ENCODE results near the gene RAD51B. TPM values are rescaled to one million over a fixed set of nuclear protein-coding genes. Genes with fewer than 3 reads are reported as not detected.

RAD51B gene
- total and polyA plus RNA-seq, 5 donors, result 0.88 to 5.3 (median 3.3) TPM

GRCh38 chr14:68770553-68771286 lies 951.1 kb downstream of the RAD51B start:
- intact Hi-C loops (cut with DNase I), result loop anchor here in 1 of 4 donors (10.0 kb wide), 1 partner anchor 376 kb away; no protein-coding TSS in a partner anchor
- WGBS, result 86% methylated on average over 11 of the region's 11 CpGs
- H3K4me1 ChIP-seq (ENCODE audit: control insufficient read depth, insufficient read depth, low read length), result peaks cover 2% of the 10 kb centered on the region
- H3K27me3 ChIP-seq (ENCODE audit: control insufficient read depth, insufficient read depth), result no peaks in the 10 kb centered on the region
- no peak for DNase-seq
- no peak overlapping the region for H3K27ac ChIP-seq (ENCODE audit: low read length)
- no peak overlapping the region for H3K4me3 ChIP-seq (ENCODE audit: low read length)
- ATAC-seq, result no peak
- no peaks in the 10 kb centered on the region for H3K9me3 ChIP-seq (ENCODE audit: control insufficient read depth, low read length)

DNA sequence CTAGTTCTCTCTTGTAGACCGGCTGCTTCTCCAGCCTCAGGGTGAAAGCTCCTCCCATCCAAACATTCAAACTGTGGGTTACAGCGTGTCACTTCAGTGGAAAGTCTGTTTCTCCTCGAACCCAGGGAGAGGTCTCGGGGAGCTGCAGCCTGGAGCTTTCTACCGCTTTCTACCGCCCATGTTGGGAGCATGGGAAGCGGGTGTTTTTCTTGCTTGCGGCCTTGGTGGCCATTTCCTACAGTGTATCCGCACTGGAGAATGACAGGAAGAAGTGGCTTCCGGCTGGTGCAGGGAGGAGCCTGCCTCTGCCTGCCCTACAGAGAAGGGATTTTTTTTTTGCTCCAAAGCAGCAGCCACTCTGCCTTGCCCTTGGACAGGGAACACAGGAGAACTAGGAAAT lies 952.1 kb downstream of the RAD51B start:
- H3K9me3 ChIP-seq (ENCODE audit: control insufficient read depth, low read length), result no peaks in the 10 kb centered on the region
- H3K4me3 ChIP-seq (ENCODE audit: low read length), result no peak overlapping the region
- 52% methylated on average over 10 of the region's 10 CpGs for WGBS
- peak; percentile 78 to 93 for ATAC-seq
- no peaks in the 10 kb centered on the region for H3K27me3 ChIP-seq (ENCODE audit: control insufficient read depth, insufficient read depth)
- intact Hi-C loops (cut with DNase I), result loop anchor here in 1 of 4 donors (10.0 kb wide), 1 partner anchor 377 kb away; no protein-coding TSS in a partner anchor
- peak; percentile 64 to 82 (median 73) for DNase-seq
- peaks cover 2% of the 10 kb centered on the region for H3K4me1 ChIP-seq (ENCODE audit: control insufficient read depth, insufficient read depth, low read length)
- H3K27ac ChIP-seq (ENCODE audit: low read length), result peak overlapping the region; percentile 89

DNA sequence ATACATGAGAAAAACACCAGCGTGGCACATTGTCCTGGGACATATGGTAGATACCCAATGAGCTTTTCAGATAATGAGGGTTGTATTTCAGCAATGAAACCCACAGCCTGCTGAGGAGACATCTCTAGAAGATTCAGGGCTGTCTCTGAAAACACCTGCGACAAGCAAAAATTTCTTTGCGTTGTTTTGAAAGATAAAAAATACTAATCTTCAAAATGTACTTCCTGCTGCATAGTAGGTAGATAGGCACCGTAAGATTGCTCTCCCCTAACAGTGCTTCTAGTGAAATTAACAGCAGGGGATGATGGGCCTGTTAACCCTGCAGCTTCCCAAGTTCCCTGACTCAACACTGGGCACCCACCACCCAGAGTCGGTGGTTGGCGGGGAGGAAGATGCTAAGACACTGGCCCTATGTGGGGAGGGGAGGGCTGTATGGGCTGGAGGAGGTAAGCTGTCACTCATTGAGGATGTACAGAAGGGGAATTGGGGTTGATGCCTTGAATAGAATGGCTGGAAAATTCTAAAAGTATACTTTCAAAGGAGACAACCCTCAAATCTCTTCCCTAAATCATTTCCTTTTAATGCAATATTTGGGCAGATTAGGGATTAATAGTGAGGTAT lies 953.3 kb downstream of the RAD51B start:
- peaks cover 2% of the 10 kb centered on the region for H3K4me1 ChIP-seq (ENCODE audit: control insufficient read depth, insufficient read depth, low read length)
- intact Hi-C loops (cut with DNase I), result loop anchor here in 1 of 4 donors (10.0 kb wide), 1 partner anchor 378 kb away; no protein-coding TSS in a partner anchor
- ATAC-seq (no peak), DNase-seq (no peak)
- 81% methylated on average over 6 of the region's 6 CpGs for WGBS
- no peaks in the 10 kb centered on the region for H3K9me3 ChIP-seq (ENCODE audit: control insufficient read depth, low read length)
- no peak overlapping the region for H3K4me3 ChIP-seq (ENCODE audit: low read length)
- H3K27ac ChIP-seq (ENCODE audit: low read length), result no peak overlapping the region
- H3K27me3 ChIP-seq (ENCODE audit: control insufficient read depth, insufficient read depth), result no peaks in the 10 kb centered on the region

DNA sequence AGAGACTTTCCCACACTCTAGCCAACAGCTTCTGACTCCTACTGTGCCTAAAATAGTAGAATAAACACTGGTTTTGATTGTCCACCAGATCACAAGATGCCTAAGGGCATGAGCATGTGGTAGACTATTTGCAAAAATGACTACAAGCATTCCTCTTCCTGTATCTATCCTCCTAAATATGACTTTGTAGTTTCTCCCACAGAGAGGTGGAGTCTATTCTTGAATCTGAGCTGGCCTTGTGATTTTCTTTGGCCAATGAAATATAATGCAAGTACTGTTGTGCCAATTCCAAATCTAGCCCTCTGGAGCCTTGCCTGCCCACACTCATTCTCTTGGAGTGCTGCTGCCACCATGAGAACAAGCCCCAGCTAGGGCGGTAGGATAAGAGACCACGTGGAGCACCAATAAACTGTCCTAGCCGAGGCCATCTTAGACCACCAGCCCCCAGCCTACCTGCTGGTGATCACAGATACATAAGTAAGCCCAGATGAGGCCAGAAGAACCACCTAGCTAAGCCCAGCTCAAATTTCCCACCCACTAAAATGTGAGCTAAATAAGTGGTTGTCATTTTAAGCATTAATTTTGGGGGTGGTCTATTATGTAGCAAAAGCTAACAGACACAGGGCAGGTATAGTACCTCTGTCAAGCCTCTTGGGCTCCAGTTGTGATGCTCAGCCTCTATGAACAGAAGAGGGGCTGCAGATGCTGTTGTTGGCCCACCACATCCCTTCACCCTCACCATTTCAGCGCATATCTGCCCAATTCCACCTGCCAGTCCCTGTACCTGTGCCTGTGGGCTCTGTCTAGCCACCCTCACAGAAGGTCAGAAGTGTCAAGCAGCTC lies 955.4 kb downstream of the RAD51B start:
- intact Hi-C loops (cut with DNase I), result loop anchor here in 1 of 4 donors (10.0 kb wide), 1 partner anchor 380 kb away; no protein-coding TSS in a partner anchor
- Histone ChIP-seq H3K27ac (ENCODE audit: low read length) (no peak overlapping the region), H3K4me1 (ENCODE audit: control insufficient read depth, insufficient read depth, low read length) (peaks cover 6% of the 10 kb centered on the region), H3K9me3 (ENCODE audit: control insufficient read depth, low read length) (no peaks in the 10 kb centered on the region), H3K27me3 (ENCODE audit: control insufficient read depth, insufficient read depth) (no peaks in the 10 kb centered on the region), H3K4me3 (ENCODE audit: low read length) (no peak overlapping the region)
- ATAC-seq (no peak), DNase-seq (no peak)
- WGBS, result 90% methylated on average over 4 of the region's 4 CpGs

- 87% methylated on average over 6 of the region's 6 CpGs for WGBS
- intact Hi-C loops (cut with DNase I), result loop anchor here in 1 of 4 donors (10.0 kb wide), 1 partner anchor 381 kb away; no protein-coding TSS in a partner anchor
- no peaks in the 10 kb centered on the region for H3K27me3 ChIP-seq (ENCODE audit: control insufficient read depth, insufficient read depth)
- no peak overlapping the region for H3K4me3 ChIP-seq (ENCODE audit: low read length)
- no peak overlapping the region for H3K27ac ChIP-seq (ENCODE audit: low read length)
- H3K4me1 ChIP-seq (ENCODE audit: control insufficient read depth, insufficient read depth, low read length), result peaks cover 11% of the 10 kb centered on the region
- no peak for ATAC-seq
- no peak for DNase-seq
- no peaks in the 10 kb centered on the region for H3K9me3 ChIP-seq (ENCODE audit: control insufficient read depth, low read length)
Measured at GRCh38 chr14:68775614-68776126, 956.1 kb downstream of the RAD51B start.

DNA sequence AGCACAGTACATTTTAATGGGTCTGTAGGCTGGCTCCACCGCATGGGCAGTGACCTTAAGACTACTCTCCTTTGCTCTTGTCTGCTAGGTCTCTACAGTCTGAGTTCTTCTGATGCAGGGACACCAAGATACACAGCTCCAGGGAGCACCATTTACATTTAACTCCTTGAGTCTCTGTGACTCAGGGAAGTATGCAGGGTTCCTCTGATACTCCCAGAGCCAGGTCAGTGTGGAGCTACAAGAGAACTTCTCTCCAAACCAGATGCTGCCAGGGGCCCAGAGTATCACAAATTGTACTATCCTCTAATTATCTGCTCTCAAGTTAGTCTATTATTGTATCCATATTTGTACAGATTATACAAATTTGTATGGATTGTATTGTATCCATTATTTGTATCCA lies 958.1 kb downstream of the RAD51B start:
- ATAC-seq (no peak), DNase-seq (no peak)
- intact Hi-C loops (cut with DNase I), result loop anchor here in 1 of 4 donors (10.0 kb wide), 1 partner anchor 383 kb away; no protein-coding TSS in a partner anchor
- H3K4me3 ChIP-seq (ENCODE audit: low read length), result no peak overlapping the region
- 100% methylated on average over 1 of the region's 1 CpG for WGBS
- H3K27ac ChIP-seq (ENCODE audit: low read length), result no peak overlapping the region
- H3K9me3 ChIP-seq (ENCODE audit: control insufficient read depth, low read length), result no peaks in the 10 kb centered on the region
- H3K4me1 ChIP-seq (ENCODE audit: control insufficient read depth, insufficient read depth, low read length), result peaks cover 18% of the 10 kb centered on the region
- no peaks in the 10 kb centered on the region for H3K27me3 ChIP-seq (ENCODE audit: control insufficient read depth, insufficient read depth)

Other genes starting within 250 kb of the RAD51B start
- gene PIGH, start 219.5 kb upstream of the RAD51B start, total RNA-seq, result 10 to 100 TPM; 13.1 to 15.4 (median 13.9) TPM
- 13.1 TPM for gene PIGH, start 219.5 kb upstream of the RAD51B start, polyA plus RNA-seq
- under 1 TPM; 0.25 to 0.68 (median 0.51) TPM for gene ARG2, start 199.9 kb upstream of the RAD51B start, total RNA-seq
- gene ARG2, start 199.9 kb upstream of the RAD51B start, polyA plus RNA-seq, result 0.93 TPM
- gene VTI1B, start 145.1 kb upstream of the RAD51B start, total RNA-seq, result 100 to 1,000 TPM; 132 to 155 (median 141) TPM
- gene VTI1B, start 145.1 kb upstream of the RAD51B start, polyA plus RNA-seq, result 117 TPM
- 10 to 100 TPM; 17.5 to 21.5 (median 19.8) TPM for gene RDH11, start 124.0 kb upstream of the RAD51B start, total RNA-seq
- gene RDH11, start 124.0 kb upstream of the RAD51B start, polyA plus RNA-seq, result 18.1 TPM
- not detected for gene RDH12, start 117.9 kb upstream of the RAD51B start, total RNA-seq
- gene RDH12, start 117.9 kb upstream of the RAD51B start, polyA plus RNA-seq, result not detected
- gene ZFYVE26, start 3.2 kb upstream of the RAD51B start, total RNA-seq, result 10 to 100 TPM; 13.3 to 17.0 (median 14.6) TPM
- gene ZFYVE26, start 3.2 kb upstream of the RAD51B start, polyA plus RNA-seq, result 5.2 TPM

Measured in right cardiac atrium (tissue), 5 donors.